ENCODE results near the gene ARPC5L. TPM values are rescaled to one million over a fixed set of nuclear protein-coding genes. Genes with fewer than 3 reads are reported as not detected.

The ARPC5L gene
- 15.4 TPM for total RNA-seq

DNA sequence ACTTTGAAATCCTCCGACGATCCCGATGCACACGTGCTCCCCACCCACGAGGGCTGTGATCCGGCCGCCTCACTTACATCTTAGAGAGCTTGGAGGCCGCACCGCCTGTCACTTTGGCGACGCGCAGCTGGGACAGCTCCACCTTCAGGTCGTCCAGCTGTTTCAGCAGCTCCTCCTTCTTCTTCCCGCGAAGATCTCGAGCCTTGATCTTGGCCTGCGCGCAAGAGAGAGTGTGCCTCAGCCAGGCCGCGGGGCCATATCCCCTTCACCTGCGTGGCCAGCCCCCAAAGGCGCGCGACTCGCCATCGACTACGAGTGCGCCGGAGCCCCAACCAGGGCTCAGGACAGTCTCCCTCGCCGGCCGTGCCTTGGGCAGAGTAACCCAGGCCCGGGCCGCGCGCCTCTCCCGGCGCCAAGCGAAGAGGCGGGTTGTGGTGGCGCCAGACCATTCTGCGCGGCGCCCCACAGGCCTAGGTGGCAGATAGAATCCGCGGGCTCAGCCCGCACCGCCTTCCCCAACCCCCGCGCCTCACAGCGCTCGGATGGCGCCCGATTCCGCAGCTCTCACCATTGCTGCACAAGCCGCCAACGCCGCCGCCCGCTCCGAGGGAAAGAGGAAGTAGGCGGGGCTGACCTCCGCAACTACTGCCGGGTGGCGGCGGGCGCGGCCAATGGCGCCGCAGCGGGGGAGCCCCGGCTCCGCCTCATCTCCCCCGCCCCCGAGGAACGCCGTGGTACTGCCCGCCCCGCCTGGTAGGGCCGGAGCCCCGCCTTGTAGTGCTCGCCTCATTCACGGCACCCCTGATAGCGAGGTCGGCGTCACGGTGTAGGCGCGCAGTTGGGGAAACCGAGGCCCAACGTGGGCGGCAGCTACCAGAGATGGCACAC is at the start of gene ARPC5L, which contains the start of gene RPL35:
ARPC5L (plus strand) TSS at position 789 of the 888 bp plus-strand sequence. CDS start 7,161 bp downstream, outside the sequence.
RPL35 (minus strand) TSS at position 616 of the 888 bp plus-strand sequence; CDS start at position 571, 45 bp downstream.

DNA sequence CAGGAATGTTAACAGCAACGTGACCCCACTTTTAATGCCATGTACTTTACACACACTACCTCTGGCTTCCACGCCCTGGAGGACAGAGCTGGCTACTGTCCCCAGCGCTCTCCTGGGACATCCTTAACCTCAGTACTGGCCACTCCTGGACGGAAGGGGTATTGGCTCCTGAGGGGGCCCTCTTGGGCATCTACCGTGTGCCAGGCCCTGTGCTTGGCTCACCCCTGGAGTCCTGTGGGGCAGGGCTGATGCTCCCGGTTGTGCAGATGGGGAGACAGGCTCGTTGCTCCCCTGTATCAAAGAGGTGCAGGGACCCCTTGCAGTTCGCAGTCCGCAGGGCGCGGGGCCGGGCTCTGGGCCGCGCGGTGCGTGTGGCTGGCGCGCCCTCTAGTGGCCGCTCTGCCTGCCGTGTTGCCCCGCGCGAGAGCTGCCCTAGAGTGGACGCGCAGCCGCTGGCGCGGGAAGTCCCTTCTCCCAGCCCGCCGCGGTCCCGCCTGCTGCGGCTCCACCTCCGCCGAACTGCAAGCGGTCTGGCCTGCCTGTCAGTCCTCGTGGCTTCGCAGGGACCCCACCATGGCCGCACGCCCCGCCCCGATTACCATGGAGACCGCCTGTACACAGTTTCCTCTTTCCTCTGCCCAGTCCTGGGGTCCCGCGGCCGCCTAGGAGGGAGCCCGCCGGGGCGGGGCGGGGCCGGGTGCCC is 8.9 kb upstream of the ARPC5L start, which contains the start of gene WDR38:
WDR38 (plus strand) TSS at position 632 of the 703 bp plus-strand sequence. CDS start 72 bp downstream, outside the sequence.

Small RNA genes within 50 kb of the gene (small RNA-seq; reads per million reads assigned to genes)
- not detected for gene RNU4-82P (ENCODE audit: low replicate concordance)

Other genes starting within 250 kb of the ARPC5L start
- 1.2 TPM for gene NR6A1, start 90.8 kb upstream of the ARPC5L start, total RNA-seq
- gene OLFML2A, start 85.0 kb upstream of the ARPC5L start, total RNA-seq, result 33.7 TPM
- not detected for gene WDR38, start 8.7 kb upstream of the ARPC5L start, total RNA-seq
- 1,984 TPM for gene RPL35, start 173 bp upstream of the ARPC5L start, total RNA-seq
- gene GOLGA1, start 79.0 kb downstream of the ARPC5L start, total RNA-seq, result 13.8 TPM